DND-41 (cell line): Measurements from ENCODE around the gene RHCE.
"Not testable (repeated sequence)": the region's sequence is repeated elsewhere in the genome, so short reads cannot be mapped to it uniquely, and the experiment has no call there.

ENCODE experiments used
- ATAC-seq: fragments of 200-7000 bp; cut with Tn5 transposase; 3 replicates; pipeline ENCODE4 v1.9.1; 2021; ENCODE audit warnings: low read depth; ENCODE audit not compliant: insufficient read depth
- DNase-seq: peaks from one replicate; pipeline ENCODE4 v3.0.0-alpha.2; 2020
- H2AFZ ChIP-seq: 2 replicates; pipeline ENCODE4 v1.6.0; 2012; ENCODE audit warnings: low read depth, low read length
- H3K27ac ChIP-seq: 2 replicates; pipeline ENCODE4 v1.5.1; 2012; ENCODE audit warnings: low read length, inconsistent platforms
- H3K27me3 ChIP-seq: fragments of 200-600 bp; sonication (generic); 2 replicates; pipeline ENCODE4 v1.6.0; 2012; ENCODE audit warnings: low read length, mild to moderate bottlenecking, inconsistent platforms; ENCODE audit not compliant: insufficient read depth, poor library complexity
- H3K36me3 ChIP-seq: 2 replicates; pipeline ENCODE4 v1.5.1; 2012; ENCODE audit warnings: low read length, inconsistent platforms; ENCODE audit not compliant: insufficient read depth
- H3K4me1 ChIP-seq: 2 replicates; pipeline ENCODE4 v1.5.1; 2012; ENCODE audit warnings: mild to moderate bottlenecking, low read length; ENCODE audit not compliant: insufficient read depth
- H3K4me2 ChIP-seq: 2 replicates; pipeline ENCODE4 v1.6.0; 2012; ENCODE audit warnings: mild to moderate bottlenecking, moderate library complexity, low read length, inconsistent platforms; ENCODE audit not compliant: insufficient read depth
- H3K4me3 ChIP-seq, 2 experiments: fragments of 200-600 bp in 1 of 2; shearing (Covaris generic) in 1 of 2; 2 replicates each; pipeline ENCODE4 v1.5.1; 2012 to 2016; ENCODE audit warnings: inconsistent platforms in 2 of 2, low read length in 2 of 2, mild to moderate bottlenecking in 2 of 2, low read depth in 1 of 2, moderate library complexity in 1 of 2
- H3K79me2 ChIP-seq: 2 replicates; pipeline ENCODE4 v1.6.0; 2012; ENCODE audit warnings: low read length, inconsistent platforms; ENCODE audit not compliant: insufficient read depth
- H3K9ac ChIP-seq: 2 replicates; pipeline ENCODE4 v1.6.0; 2012; ENCODE audit warnings: low read depth, mild to moderate bottlenecking, inconsistent platforms, low read length, moderate library complexity
- H3K9me3 ChIP-seq: 2 replicates; pipeline ENCODE4 v1.5.1; 2012; ENCODE audit warnings: low read length, moderate library complexity, mild to moderate bottlenecking, inconsistent platforms; ENCODE audit not compliant: insufficient read depth, severe bottlenecking
- H4K20me1 ChIP-seq: 2 replicates; pipeline ENCODE4 v1.6.0; 2012; ENCODE audit warnings: low read length; ENCODE audit not compliant: insufficient read depth

The RHCE gene

GRCh38 chr1:25328791-25329185, 91.8 kb downstream of the RHCE start:
- H4K20me1 ChIP-seq, H2AFZ ChIP-seq, H3K36me3 ChIP-seq, DNase-seq, H3K27me3 ChIP-seq, H3K4me1 ChIP-seq, ATAC-seq, H3K9ac ChIP-seq, H3K9me3 ChIP-seq, H3K4me2 ChIP-seq, H3K4me3 ChIP-seq, H3K79me2 ChIP-seq, H3K27ac ChIP-seq: not testable (repeated sequence)

DNA sequence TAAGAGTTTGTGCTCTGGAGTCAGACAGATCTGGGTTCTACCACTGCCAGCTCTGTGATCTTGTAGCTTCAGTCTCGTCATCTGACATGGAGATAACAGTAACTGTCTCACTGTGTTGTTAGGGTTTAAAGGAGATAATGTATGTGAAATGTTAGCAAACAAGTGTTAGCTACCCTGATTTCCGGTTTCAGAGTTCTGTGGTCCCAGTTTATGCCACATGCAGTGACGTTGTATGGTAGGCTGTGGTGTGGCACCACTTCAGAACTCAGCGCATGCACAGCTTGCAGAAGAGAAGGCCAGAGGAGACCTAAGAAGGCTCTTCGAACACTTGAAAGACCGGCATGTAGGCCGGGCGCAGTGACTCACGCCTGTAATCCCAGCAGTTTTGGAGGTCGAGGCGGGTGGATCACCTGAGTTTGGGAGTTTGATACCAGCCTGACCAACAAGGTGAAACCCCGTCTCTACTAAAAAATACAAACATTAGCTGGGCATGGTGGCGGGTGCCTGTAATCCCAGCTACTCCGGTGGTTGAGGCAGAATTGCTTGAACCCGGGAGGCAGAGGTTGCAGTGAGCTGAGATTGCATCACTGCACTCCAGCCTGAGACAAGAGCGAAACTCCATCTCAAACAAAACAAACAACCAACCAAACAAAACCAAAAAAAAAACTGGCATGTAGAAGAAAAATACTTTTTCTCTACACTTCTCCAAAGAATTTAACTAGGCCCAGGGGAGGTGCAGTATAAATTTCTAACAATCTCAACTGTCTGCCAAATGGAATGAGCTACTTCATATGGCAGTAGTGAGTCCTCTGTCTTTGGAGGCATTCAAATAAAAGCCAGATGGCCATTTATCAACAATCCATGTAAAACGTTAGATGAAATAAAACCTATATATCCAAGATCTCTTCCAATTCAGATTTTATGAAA, 92.5 kb downstream of the RHCE start:
- H3K36me3 ChIP-seq, H3K4me3 ChIP-seq, H4K20me1 ChIP-seq, H3K27ac ChIP-seq, DNase-seq, ATAC-seq, H3K27me3 ChIP-seq, H3K4me2 ChIP-seq, H3K4me1 ChIP-seq, H3K9me3 ChIP-seq, H3K9ac ChIP-seq, H2AFZ ChIP-seq, H3K79me2 ChIP-seq: not testable (repeated sequence)

DNA sequence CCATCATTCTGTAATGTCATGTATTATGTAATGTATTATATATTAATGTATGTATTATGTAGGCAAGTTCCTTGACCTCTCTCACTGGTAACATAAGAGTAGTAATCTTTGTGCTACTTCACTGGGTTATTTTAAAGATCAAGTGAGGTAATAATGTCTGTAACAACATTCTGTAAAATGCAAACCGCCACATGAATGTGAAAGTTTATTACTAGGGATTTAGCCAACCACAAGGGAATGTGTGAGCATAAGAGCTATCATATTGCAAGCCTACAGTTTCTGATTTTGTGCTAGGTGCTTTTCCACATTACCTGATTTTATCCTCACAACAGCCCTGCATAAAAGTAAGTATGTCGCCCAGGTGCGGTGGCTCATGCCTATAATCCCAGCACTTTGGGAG, 96.2 kb downstream of the RHCE start:
- ATAC-seq, H3K27me3 ChIP-seq, H3K9me3 ChIP-seq, H3K4me3 ChIP-seq, H3K79me2 ChIP-seq, H3K4me2 ChIP-seq, H3K36me3 ChIP-seq, H3K4me1 ChIP-seq, H3K27ac ChIP-seq, DNase-seq, H4K20me1 ChIP-seq, H3K9ac ChIP-seq, H2AFZ ChIP-seq: not testable (repeated sequence)

- not testable (repeated sequence) for H3K9me3 ChIP-seq, H3K4me1 ChIP-seq, H3K79me2 ChIP-seq, H2AFZ ChIP-seq, H3K4me2 ChIP-seq, H3K4me3 ChIP-seq, ATAC-seq, H3K27ac ChIP-seq, H4K20me1 ChIP-seq, H3K36me3 ChIP-seq, H3K27me3 ChIP-seq, DNase-seq, H3K9ac ChIP-seq
Measured at GRCh38 chr1:25322127-25322526, 98.5 kb downstream of the RHCE start.

DNA sequence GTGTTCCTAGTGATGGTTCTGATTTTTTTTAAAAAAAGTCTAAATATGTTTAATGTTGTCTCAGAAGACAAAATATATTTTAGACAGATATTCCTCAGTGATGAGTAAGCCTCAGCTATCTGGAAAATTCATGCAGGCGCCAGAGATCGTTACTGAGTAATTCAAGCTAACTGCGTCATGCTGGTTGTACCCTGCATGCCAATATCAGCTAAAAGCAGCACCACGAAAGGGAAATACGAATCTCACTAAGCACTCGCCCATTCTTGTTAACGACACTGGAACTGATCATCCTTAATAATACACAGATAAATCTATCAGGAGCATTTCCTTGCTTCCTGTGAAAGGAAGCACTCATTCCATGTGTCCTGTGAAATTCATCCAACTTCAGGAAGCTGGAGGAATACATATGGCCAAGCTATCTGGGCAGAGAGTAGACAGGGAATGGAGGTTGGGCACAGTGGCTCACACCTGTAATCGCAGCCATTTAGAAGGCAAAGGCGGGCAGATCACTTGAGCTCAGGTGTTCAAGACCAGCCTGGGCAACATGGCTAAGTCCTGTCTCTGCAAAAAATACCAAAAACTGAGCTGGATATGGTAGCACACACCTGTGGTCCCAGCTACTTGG, 100.2 kb downstream of the RHCE start:
- not testable (repeated sequence) for H3K36me3 ChIP-seq, H3K4me2 ChIP-seq, H3K4me3 ChIP-seq, H3K27me3 ChIP-seq, H4K20me1 ChIP-seq, H2AFZ ChIP-seq, H3K9me3 ChIP-seq, H3K27ac ChIP-seq, H3K4me1 ChIP-seq, H3K9ac ChIP-seq, DNase-seq, ATAC-seq, H3K79me2 ChIP-seq

DNA sequence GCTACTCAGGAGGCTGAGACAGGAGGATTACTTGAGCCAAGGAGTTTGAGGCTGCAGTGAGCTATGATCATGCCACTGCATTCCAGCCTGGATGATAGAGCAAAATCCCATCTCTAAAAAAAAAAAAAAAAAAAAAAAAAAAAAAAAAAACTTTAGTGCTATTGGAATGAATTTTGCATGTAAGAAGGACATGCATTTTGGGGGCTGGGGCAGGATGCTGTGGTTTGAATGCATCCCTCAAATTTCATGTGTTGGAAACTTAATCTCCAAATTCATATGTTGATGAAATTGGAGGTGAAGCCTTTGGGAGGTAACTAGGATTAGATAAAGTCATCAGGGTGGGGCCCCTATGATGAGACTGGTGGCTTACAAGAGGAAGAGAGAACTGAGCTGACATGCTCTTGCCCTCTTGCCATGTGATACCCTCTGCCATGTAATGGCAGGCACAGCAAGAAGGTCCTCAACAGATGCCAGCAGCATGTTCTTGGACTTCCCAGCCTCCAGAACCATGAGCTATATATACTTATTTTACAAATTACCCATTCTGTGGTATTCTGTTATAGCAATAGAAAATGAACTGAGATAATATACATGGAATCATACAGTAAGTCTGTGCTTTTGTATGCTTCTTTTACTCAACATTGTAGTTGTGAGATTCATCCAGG, 107.7 kb downstream of the RHCE start:
- H3K27me3 ChIP-seq, H3K9me3 ChIP-seq, H3K4me3 ChIP-seq, ATAC-seq, H4K20me1 ChIP-seq, DNase-seq, H2AFZ ChIP-seq, H3K79me2 ChIP-seq, H3K27ac ChIP-seq, H3K9ac ChIP-seq, H3K4me1 ChIP-seq, H3K4me2 ChIP-seq, H3K36me3 ChIP-seq: not testable (repeated sequence)
